OCI-LY3 (cell line): ENCODE results near the gene COG2.

Experiments
- EZH2phosphoT487 ChIP-seq: fragments of 200-600 bp; shearing (Covaris generic); IDR thresholded peaks from 2 replicates; pipeline ENCODE4 v1.6.1; 2018; ENCODE audit warnings: antibody characterized with exemption, mixed run types, low read depth
- TF ChIP-seq, protein P1 (sequence below): fragments of 200-600, 300-600 bp; sonication (generic); IDR thresholded peaks from 2 replicates; pipeline ENCODE4 v1.5.1; 2014; ENCODE audit warnings: antibody characterized with exemption, low read length, low read depth

DNA sequence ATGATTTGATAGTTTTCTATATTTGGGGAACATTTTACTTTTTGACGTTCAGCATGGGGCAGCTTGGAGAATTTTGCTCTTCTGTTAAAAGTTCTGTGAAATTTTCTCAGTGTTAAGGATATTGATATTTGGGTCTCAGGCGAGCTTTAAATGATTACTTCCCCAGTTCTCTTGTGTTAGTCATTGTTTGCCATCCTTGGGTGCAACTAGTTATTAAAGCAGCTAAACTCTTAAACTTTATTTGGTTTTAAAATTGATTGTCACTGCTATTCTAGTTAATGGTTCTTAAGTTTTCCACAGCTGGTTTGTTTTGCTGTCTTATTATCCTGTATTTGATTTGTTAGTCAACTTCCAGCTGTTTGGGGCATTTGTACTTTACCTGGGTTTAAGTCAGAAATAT is 9.0 kb downstream of the COG2 start:
- TF ChIP-seq, protein P1, sequence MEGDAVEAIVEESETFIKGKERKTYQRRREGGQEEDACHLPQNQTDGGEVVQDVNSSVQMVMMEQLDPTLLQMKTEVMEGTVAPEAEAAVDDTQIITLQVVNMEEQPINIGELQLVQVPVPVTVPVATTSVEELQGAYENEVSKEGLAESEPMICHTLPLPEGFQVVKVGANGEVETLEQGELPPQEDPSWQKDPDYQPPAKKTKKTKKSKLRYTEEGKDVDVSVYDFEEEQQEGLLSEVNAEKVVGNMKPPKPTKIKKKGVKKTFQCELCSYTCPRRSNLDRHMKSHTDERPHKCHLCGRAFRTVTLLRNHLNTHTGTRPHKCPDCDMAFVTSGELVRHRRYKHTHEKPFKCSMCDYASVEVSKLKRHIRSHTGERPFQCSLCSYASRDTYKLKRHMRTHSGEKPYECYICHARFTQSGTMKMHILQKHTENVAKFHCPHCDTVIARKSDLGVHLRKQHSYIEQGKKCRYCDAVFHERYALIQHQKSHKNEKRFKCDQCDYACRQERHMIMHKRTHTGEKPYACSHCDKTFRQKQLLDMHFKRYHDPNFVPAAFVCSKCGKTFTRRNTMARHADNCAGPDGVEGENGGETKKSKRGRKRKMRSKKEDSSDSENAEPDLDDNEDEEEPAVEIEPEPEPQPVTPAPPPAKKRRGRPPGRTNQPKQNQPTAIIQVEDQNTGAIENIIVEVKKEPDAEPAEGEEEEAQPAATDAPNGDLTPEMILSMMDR = no peak
- no peak for TF ChIP-seq EZH2phosphoT487
